GM23338 (cell line): Measurements from ENCODE around the gene KCNJ10. TPM values are rescaled to one million over a fixed set of nuclear protein-coding genes. Genes with fewer than 3 reads are reported as not detected.

Source experiments
- ATAC-seq: fragments of 200-7000 bp; cut with Tn5 transposase; 3 replicates; pipeline ENCODE4 v1.9.1; 2020
- DNase-seq: peaks from one replicate; pipeline ENCODE4 v3.0.0-alpha.2; 2015; ENCODE audit warnings: low spot score
- H2AFZ ChIP-seq: fragments of 200-600 bp; sonication (generic); 2 replicates; pipeline ENCODE4 v1.8.0; 2016; ENCODE audit warnings: antibody characterized with exemption, mild to moderate bottlenecking, moderate library complexity
- H3F3A ChIP-seq: fragments of 200-600 bp; sonication (generic); replicated peaks from 2 replicates; pipeline ENCODE4 v1.8.0; 2017; ENCODE audit warnings: antibody characterized with exemption, mixed run types, low read depth
- H3K27ac ChIP-seq: fragments of 200-600 bp; sonication (generic); 2 replicates; pipeline ENCODE4 v1.6.1; 2016; ENCODE audit warnings: low read depth
- H3K27me3 ChIP-seq: fragments of 200-600 bp; sonication (generic); 2 replicates; pipeline ENCODE4 v1.8.0; 2016; ENCODE audit warnings: mild to moderate bottlenecking, mixed run types, moderate library complexity; ENCODE audit not compliant: insufficient read depth
- H3K36me3 ChIP-seq: fragments of 200-600 bp; sonication (generic); 2 replicates; pipeline ENCODE4 v1.8.0; 2016; ENCODE audit warnings: mild to moderate bottlenecking; ENCODE audit not compliant: insufficient read depth
- H3K4me1 ChIP-seq: fragments of 200-600 bp; sonication (generic); 2 replicates; pipeline ENCODE4 v1.8.0; 2016; ENCODE audit warnings: mild to moderate bottlenecking, moderate library complexity; ENCODE audit not compliant: insufficient read depth
- H3K4me2 ChIP-seq: fragments of 200-600 bp; sonication (generic); 2 replicates; pipeline ENCODE4 v1.7.1; 2017; ENCODE audit warnings: mixed run types
- H3K4me3 ChIP-seq: fragments of 200-600 bp; sonication (generic); 2 replicates; pipeline ENCODE4 v1.6.1; 2016; ENCODE audit warnings: mixed run types
- H3K79me2 ChIP-seq: fragments of 200-600 bp; sonication (generic); replicated peaks from 2 replicates; pipeline ENCODE4 v1.8.0; 2017; ENCODE audit warnings: mild to moderate bottlenecking; ENCODE audit not compliant: insufficient read depth
- H3K9me2 ChIP-seq: fragments of 200-600 bp; sonication (generic); 2 replicates; pipeline ENCODE4 v1.8.0; 2017; ENCODE audit not compliant: insufficient read depth
- H4K20me1 ChIP-seq: fragments of 200-600 bp; sonication (generic); replicated peaks from 2 replicates; pipeline ENCODE4 v1.8.0; 2017; ENCODE audit warnings: mild to moderate bottlenecking; ENCODE audit not compliant: insufficient read depth
- H3K27ac Mint-ChIP-seq: 2 replicates; pipeline ENCODE4 v1.8.0; 2020; ENCODE audit warnings: inconsistent platforms, mild to moderate bottlenecking, moderate library complexity, mixed read lengths
- H3K27me3 Mint-ChIP-seq: 3 replicates; pipeline ENCODE4 v1.8.0; 2022; ENCODE audit warnings: low read depth, mild to moderate bottlenecking, moderate library complexity, mixed read lengths, inconsistent platforms; ENCODE audit not compliant: insufficient read depth, poor library complexity
- H3K36me3 Mint-ChIP-seq: 3 replicates; pipeline ENCODE4 v1.8.0; 2021; ENCODE audit warnings: low read depth, mild to moderate bottlenecking, inconsistent platforms, moderate library complexity, mixed read lengths
- H3K4me1 Mint-ChIP-seq: 3 replicates; pipeline ENCODE4 v1.8.0; 2020; ENCODE audit warnings: mild to moderate bottlenecking, inconsistent platforms, mixed read lengths
- H3K4me3 Mint-ChIP-seq: 3 replicates; pipeline ENCODE4 v1.8.0; 2021; ENCODE audit warnings: moderate library complexity, mild to moderate bottlenecking, inconsistent platforms, mixed read lengths
- H3K9me3 Mint-ChIP-seq: 3 replicates; pipeline ENCODE4 v1.8.0; 2020; ENCODE audit warnings: moderate library complexity, mild to moderate bottlenecking, inconsistent platforms, mixed read lengths
- CREB1 ChIP-seq: fragments of 250-450 bp; sonication (Bioruptor Pico); IDR thresholded peaks from 2 replicates; pipeline ENCODE4 v1.5.0; 2020; ENCODE audit warnings: low read depth, mild to moderate bottlenecking, moderate library complexity
- CTCF ChIP-seq, 2 experiments: fragments of 200-600 bp in 1 of 2; sonication (generic) in 1 of 2; conservative IDR thresholded peaks; 2 replicates each; pipeline versions ENCODE4 v1.5.1 to v1.6.1; 2016 to 2017; ENCODE audit warnings: antibody characterized with exemption in 2 of 2, low read depth in 2 of 2, mild to moderate bottlenecking in 2 of 2, moderate library complexity in 1 of 2
- ETS1 ChIP-seq: IDR thresholded peaks from 2 replicates; pipeline ENCODE4 v1.6.1; 2016; ENCODE audit warnings: antibody characterized with exemption
- EZH2 ChIP-seq: fragments of 200-600 bp; sonication (generic); IDR thresholded peaks from one replicate; pipeline ENCODE4 v1.8.0; 2017; ENCODE audit warnings: antibody characterized with exemption, mild to moderate bottlenecking, low read depth; ENCODE audit not compliant: unreplicated experiment
- EZH2phosphoT487 ChIP-seq: fragments of 200-600 bp; sonication (generic); IDR thresholded peaks from one replicate; pipeline ENCODE4 v1.8.1; 2018; ENCODE audit warnings: antibody characterized with exemption; ENCODE audit not compliant: unreplicated experiment
- JUNB ChIP-seq: IDR thresholded peaks from one replicate; pipeline ENCODE4 v1.6.1; 2016; ENCODE audit warnings: antibody characterized with exemption; ENCODE audit not compliant: unreplicated experiment
- NANOG ChIP-seq: IDR thresholded peaks from 2 replicates; pipeline ENCODE4 v1.6.1; 2016; ENCODE audit warnings: antibody characterized with exemption, borderline replicate concordance
- REST ChIP-seq: IDR thresholded peaks from one replicate; pipeline ENCODE4 v1.6.1; 2018; ENCODE audit warnings: antibody characterized with exemption; ENCODE audit not compliant: unreplicated experiment
- STAT1 ChIP-seq: IDR thresholded peaks from one replicate; pipeline ENCODE4 v1.6.1; 2016; ENCODE audit warnings: antibody characterized with exemption; ENCODE audit not compliant: unreplicated experiment
- ZNF114 ChIP-seq: fragments of 250-450 bp; sonication (Bioruptor Pico); IDR thresholded peaks from 2 replicates; pipeline ENCODE4 v1.5.0; 2020; ENCODE audit warnings: mild to moderate bottlenecking, moderate library complexity
- polyA plus RNA-seq: library from polyadenylated mRNA; unstranded; fragments of >200 nt; fragmentation: Nextera tagmentation; extraction: Ambion mirVana; gene quantifications from 2 replicates; pipeline ENCODE4 v1.2.1, GENCODE V29; 2016
- total RNA-seq: library from RNA; depleted of rRNA; stranded (reverse); fragments of >200 nt; shearing (Covaris generic); gene quantifications from 2 replicates; pipeline ENCODE4 v1.2.3, GENCODE V29; 2014

Gene KCNJ10
- total and polyA plus RNA-seq, 2 experiments from 2014 or later: 1.4 to 2.8 TPM

GRCh38 chr1:160070243-160071163, 543 bp upstream of the KCNJ10 start:
- Mint-ChIP-seq H3K36me3 (no peaks in the 10 kb centered on the region), H3K4me1 (peaks cover 30% of the 10 kb centered on the region), H3K27ac (no peak overlapping the region), H3K4me3 (peak overlapping the region; percentile 84), H3K27me3 (peaks cover 16% of the 10 kb centered on the region), H3K9me3 (no peaks in the 10 kb centered on the region; the same call in 2 of the 3 replicates)
- Histone ChIP-seq H3K4me2 (peak overlapping the region; percentile 83), H3K4me1 (peaks cover 21% of the 10 kb centered on the region), H2AFZ (peak overlapping the region; percentile 97), H3K27me3 (peaks cover 42% of the 10 kb centered on the region), H3F3A (peaks cover 4% of the 10 kb centered on the region; the same call in 1 of the 2 replicates), H3K36me3 (no peaks in the 10 kb centered on the region), H3K27ac (no peak overlapping the region), H3K79me2 (no peaks in the 10 kb centered on the region), H3K9me2 (no peaks in the 10 kb centered on the region), H3K4me3 (peak overlapping the region; percentile 87), H4K20me1 (no peaks in the 10 kb centered on the region)
- ATAC-seq: peak; percentile 92
- DNase-seq: peak; percentile 94
- TF ChIP-seq CTCF (conservative IDR thresholded peaks at IDR 0.05; ENCODE audit: low read depth in 2 of 2) (no peak), EZH2 (no peak), NANOG (no peak), ZNF114 (CRISPR knock-in tag) (no peak), EZH2phosphoT487 (no peak), CREB1 (no peak), JUNB (no peak), STAT1 (no peak), REST (no peak), ETS1 (no peak)
